GM21360 (cell line): Measurements from ENCODE around the gene NAALADL1.
"Not testable (repeated sequence)": the region's sequence is repeated elsewhere in the genome, so short reads cannot be mapped to it uniquely, and the experiment has no call there.

Experiments used
- ATAC-seq: cut with Tn5 transposase; IDR thresholded peaks from one replicate; pipeline ENCODE4 v1.9.1; 2021; ENCODE audit warnings: mild to moderate bottlenecking, moderate library complexity; ENCODE audit not compliant: unreplicated experiment

The NAALADL1 gene

DNA sequence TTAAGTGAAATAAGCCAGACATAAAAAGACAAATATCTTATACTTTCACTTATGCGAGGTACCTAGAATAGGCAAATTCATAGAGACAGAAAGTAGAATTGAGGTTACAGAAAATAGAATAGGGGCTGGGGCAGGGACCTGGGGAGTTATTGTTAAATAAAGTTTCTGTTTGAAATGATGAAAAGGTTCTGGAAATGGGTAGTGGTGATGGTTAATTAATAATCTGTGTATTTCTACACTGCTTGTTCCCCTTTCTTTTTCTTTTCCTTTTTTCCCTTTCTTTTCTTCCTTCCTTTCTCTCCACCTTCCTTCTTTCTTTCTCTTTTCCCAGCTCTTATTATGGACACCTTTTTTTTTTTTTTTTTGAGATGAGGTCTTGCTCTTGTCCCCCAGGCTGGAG lies 2.8 kb downstream of the NAALADL1 start:
- ATAC-seq, result no peak

DNA sequence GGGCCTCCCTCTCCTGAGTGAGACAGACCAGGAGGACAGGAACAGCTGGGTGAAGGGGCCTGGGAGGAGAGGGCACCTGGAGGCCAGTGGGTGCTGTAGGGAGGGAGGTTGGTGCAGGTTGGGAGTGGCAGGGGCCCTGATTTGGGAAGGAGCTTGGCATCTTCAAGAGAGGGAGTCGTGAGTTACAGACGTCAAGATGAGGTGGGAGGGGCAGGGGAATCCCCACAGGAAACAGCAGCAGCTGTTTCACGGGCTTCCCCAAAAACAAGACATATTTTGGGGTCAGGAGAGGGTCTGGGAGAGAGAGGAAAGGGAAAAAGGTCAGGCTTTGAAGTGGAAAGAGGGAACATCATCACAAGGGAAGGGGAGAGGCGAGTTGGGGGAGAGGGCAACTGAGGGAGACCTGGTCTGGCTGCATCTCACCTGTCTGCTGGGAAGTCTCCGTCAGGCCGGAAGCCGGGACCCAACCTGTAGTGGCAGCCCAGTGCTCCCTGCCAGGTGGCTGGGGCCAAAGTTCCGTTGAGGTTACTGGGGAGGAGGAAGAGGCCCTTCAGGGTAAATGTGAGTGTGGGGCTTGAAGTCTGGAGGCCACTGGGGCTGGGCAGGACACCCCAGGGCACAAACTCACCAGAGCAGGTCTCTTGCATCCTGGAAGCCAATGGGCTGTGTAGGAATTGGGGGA lies 4.4 kb downstream of the NAALADL1 start:
- ATAC-seq, result no peak

DNA sequence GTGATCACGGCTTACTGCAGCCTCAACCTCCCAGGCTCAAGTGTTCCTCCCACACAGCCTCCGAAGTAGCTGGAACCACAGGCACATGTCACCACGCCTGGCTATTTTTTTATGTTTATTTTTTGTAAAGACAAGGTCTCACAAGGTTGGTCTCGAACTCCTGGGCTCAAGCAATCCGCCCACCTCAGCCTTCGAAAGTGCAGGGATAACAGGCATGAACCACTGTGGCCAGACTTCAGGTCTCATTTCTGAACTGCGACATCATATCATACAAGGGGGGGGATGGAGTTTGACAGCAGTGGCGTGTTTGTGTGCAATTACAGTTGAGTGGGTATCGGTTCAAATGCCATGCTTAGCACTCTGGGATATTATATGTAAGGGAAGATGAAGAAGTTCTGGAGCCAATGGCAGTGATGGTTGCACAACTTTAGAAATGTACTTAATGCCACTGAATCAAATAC lies 6.9 kb downstream of the NAALADL1 start:
- ATAC-seq, result no peak

DNA sequence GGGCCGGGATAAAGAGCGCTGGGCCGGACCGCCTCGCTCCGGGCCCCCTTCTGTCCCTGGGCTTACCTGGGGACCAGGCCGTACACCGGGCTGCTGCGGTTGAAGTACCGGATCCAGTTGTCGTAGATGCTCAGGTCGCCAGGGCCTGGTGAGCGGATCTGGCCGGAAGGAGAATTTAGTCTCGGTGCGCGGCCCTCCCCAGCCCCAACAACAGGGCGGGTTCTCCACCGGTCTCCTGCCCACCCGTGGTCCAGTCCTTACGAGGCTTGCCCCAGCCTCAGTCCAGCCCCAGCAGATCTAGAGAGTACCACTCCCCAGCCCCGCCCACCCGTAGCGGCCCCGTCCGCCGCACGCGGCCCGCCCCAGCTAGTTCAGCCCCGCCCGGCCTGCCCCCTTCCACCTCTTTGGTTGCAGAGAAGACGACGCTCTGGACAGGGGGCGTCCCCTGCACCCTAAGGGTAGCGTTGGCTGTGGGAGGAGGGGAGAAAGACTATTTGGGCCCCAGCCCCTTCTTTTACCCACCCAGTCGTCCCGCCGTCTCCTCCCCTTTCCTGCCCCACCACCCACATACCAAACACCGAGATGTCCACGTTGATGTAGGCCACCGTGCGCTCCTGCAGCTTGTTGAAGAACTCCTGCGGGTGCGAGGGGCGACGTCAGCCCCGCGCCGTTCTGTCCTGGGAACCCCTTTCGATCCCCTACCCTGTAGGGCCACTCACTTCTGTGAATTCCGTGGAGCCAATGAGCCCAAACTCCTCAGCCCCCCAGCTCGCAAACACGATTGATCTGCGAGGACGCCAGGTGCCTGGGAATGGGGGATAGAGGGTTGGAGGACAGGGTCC lies 10.6 kb downstream of the NAALADL1 start:
- no peak for ATAC-seq

DNA sequence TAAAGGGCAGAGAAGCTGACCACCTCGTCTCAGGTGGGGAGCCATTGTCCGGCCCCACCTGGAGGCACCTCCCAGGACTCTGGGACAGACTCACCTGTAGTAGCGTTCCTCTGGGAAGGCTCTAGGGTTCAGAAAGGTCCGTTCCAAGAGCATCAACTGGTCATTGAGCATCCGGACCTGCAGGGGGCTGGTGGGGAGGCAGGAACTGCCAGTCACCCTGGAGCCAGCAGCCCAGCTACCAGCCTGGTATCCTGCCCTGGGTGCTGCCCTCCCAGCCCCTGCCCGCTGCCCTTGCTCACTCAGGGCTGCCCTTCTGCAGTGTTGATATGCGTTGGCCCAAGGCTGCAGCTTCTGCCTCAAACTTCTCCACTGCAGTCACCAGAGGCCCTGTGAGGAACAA lies 12.6 kb downstream of the NAALADL1 start:
- no peak for ATAC-seq

DNA sequence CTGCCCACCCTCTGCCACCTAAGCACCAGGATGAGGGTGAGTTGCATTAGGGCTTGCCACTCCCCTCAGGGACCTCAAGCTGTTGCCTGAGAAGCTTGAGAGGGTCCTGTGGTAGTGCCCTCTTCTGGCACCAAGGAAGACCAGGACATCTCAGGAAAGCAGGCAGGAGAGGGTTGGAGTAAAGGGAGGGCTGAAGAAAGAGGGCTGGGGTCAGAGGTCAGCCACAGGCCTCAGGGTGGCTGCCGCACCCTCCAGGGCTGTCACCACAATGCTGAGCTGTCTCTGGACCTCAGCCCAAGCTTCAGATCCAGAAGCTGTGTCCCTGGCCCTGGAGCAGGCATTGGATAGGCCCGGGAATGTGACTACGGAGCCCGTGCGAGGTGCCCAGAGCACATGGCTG lies 13.3 kb downstream of the NAALADL1 start:
- ATAC-seq, result no peak

DNA sequence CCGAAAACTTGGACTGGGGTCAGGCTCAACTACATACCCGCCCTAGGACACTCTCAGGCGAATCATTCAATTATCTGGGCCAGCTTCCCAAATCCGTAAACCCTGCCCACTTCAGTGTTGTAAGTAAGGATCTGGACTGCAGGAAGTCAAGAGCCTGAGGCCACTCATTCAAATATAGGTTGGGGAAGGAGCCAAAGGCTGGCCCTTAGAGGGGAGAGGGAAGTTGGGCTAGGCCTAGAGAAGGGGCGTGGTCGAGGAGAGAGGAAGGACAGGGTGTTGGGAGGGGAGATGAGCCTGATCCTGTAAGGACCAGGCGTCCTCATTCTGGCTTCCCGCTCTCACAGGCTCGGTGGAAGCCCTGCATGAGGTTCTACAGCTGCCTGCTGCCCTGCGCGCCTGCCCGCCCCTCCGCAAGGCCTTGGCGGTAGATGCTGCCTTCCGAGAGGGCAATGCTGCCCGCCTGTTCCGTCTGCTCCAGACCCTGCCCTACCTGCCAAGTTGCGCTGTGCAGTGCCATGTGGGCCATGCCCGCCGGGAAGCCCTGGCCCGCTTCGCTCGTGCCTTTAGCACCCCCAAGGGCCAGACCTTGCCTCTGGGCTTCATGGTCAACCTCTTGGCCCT lies 14.4 kb downstream of the NAALADL1 start:
- no peak for ATAC-seq

DNA sequence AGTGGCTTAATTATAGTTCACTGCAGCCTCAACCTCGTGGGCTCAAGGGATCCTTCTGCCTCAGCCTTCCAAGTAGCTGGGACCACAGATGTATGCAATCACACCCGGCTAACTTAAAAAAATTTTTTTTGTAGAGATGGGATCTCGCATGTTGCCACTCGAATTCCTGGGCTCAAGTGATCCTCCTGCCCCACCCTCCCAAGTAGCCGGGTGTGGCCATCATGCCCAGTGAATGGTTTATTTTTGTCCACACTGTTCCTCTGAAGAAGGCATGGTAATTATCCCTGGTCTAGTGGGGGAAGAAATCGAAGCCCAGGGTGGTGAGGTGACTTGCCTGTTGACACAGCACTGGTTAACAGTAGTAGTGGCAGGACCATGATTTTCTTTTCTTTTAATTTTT lies 15.5 kb downstream of the NAALADL1 start:
- ATAC-seq, result no peak

DNA sequence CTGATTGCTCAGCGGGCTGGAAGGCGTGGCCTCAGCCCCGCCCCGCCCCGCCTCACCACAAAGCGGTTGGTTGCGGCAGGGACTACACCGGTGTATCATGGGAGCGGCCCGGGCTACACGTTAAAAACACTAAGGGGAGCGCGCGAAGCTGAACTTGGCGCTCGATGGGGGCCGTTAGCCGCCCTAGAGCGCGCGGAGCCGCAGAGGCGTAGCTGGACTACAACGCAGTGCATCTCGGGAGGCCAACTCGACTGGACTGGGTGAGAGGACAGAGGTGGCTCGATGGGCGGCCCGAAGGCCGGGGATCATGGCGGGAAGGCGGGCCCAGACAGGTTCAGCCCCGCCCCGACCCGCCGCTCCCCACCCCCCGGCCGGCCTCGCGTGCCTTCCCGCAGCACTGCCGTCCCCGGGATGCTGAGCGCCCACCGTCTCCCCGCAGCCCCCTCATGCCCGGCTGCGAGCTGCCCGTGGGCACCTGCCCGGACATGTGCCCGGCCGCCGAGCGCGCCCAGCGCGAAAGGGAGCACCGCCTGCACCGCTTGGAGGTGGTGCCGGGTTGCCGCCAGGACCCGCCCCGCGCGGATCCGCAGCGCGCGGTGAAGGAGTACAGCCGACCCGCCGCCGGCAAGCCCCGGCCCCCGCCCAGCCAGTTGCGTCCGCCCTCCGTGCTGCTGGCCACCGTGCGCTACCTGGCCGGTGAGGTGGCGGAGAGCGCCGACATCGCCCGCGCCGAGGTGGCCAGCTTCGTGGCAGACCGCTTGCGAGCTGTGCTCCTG lies 17.3 kb downstream of the NAALADL1 start, which contains the start of gene SAC3D1:
Gene SAC3D1 (plus strand): TSS at position 364 of the 776 bp plus-strand sequence. CDS start 83 bp downstream, at position 447.
- peak; percentile 79 for ATAC-seq

DNA sequence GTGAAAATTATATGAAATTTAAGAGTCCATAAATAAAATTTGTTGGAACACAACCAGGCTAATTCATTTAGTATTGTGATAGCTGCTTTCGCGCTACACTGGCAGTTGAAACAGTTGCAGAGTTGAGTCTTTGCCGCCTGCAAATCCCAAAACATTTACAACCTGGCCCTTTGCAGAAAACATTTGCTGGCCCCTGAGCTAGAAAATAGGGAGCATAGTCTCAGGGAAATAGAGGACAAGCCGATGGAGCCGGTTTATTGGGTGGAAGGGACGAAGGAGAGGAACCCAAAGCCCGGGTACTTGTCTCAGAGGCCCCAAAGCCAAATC lies 17.9 kb downstream of the NAALADL1 start:
- ATAC-seq, result no peak

DNA sequence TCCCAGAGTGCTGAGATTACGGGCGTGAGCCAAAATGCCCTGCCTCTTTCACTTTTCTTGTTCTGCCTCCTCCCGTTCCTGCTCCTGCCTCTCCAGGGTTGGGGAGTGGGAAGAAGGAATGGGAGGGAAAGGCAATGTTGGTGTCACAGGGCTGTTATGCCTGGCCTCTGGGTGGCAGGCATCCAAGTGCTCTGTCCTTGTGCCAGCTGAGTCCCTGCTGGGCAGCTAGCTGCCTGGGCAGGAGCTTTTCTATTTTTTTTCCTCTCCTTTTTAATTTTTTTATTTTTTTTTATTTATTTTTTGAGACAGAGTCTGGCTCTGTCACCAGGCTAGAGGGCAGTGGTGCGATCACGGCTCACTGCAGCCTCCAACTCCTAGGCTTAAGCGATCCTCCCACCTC lies 21.4 kb downstream of the NAALADL1 start:
- ATAC-seq, result no peak

DNA sequence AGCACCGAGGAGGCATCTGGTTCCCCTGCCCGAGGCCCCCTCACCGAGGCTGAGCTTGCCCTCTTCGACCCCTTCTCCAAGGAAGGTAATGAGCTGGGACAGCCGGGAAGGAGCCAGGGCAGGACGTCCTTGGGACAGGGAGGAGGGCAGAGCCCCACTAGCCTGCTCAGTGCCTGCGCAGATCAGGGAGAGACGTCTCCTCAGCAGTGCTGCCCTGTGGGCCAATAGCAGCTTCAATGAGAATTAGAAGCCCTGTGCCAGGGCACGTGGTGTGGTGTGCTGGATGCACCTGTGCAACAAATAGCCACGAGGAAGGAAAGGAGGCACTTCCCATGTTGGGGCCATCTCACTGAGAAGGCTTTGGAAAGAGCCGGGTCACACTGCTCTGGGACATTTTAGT lies 22.8 kb downstream of the NAALADL1 start:
- ATAC-seq, result no peak

DNA sequence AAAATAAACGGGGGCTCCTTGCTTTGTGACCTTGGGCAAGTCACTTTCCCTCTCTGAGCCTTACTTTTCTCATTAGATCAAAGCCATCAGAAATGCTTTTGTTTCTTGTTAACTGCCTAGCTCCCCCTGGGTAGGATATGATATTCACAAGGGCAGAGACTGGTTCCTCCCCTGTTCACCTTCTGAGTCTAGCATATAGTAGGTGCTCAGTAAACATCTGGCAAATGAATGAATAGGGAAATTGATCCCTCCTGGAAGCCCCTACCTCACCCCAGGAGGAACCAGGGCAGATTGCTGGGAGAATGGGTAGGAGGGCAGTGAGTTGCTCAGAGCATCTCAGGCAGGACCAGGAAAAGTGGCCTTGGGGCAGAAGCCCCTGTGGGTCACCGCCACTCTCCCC lies 23.9 kb downstream of the NAALADL1 start:
- ATAC-seq, result no peak

DNA sequence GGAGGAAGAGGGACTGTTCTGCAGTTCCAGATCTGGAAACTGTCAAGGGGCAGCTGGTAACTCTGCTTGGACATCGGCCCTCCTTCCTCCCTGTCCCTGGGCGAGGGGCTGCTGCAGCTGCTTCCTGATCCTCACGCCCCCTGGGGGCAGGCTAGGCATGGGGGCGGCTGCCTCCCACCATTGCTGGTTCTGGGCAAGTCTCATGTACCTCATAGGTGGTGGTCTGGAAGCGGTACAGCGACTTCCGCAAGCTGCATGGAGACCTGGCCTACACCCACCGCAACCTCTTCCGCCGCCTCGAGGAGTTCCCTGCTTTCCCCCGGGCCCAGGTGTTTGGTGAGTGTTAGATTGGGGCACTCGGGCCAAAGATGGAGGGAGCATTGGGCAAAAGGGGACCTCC lies 26.1 kb downstream of the NAALADL1 start:
- ATAC-seq, result no peak

DNA sequence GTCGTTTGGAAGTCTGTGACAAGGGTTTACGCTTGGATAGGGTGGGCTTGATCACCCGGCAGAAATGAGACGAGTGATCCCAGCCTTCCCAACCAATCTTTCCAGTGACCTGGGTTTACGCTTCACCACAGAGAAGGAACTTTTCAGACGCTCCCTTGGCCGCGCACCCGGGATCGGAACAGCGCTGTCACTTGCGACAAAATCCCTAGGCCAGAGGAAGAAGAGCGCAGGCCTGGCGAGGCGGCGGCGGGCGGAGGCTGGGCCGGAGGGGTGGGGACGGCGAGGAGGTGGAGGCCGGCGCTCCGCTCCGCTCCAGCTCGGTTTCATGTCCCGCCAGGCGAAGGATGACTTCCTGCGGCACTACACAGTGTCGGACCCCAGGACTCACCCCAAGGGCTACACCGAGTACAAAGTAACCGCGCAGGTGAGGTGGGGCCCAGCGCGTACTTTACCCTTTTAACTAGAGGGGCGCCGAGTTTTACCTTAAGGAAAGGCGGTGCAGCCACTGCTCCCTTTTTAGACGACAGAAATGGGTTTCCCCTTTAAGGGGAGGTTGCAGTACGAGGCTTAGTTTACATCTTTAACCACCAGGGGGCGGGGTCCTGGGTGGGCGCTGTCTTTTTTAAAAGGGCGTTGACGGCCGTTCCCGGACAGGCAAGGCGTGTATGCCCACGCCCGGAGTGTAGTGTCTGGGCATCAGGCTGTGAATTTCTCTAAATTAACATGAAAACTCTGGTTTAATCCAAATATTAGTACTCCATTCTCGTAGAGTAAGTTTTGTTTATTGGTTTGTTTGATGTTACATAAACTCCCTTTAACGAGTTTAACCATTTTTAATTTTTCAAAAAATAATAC lies 30.9 kb downstream of the NAALADL1 start, which contains the start of gene SNX15:
Gene SNX15 (plus strand): TSS at position 227 of the 855 bp plus-strand sequence. CDS start 99 bp downstream, at position 326.
- ATAC-seq, result peak; percentile 84

DNA sequence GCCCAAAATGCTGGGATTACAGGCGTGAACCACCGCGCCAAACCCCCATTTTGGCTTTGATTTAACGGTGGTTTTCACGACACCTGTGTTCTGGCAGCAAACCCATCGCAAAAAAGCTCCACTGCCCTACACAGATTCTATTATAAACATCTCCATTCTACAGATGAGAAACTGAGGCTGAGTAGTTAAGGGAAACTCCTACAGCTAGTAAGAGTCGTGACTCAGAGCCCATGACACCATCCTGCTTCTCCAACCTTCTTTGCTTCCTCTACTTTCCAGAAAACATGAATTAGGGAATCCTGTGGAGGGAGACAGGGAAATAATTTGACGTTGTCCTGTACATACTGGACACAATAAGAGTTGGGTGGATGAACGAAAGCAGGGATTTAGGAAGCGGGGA lies 31.5 kb downstream of the NAALADL1 start:
- no peak for ATAC-seq

DNA sequence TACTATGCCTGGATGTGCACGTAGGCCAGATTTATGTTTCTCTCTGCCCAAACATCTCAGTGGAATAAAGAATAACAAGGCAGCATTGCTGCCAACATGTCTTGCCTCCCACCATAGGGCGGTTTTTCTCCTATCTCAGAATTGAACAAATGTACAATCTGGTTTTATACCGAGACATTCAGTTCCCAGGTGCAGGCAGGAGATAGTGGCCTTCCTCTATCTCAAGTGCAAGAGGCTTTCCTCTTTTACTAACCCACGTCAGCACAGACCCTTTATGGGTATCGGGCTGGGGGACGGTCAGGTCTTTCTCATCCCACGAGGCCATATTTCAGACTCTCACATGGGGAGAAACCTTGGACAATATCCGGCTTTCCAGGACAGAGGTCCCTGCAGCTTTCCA lies 34.9 kb downstream of the NAALADL1 start:
- ATAC-seq, result not testable (repeated sequence)

DNA sequence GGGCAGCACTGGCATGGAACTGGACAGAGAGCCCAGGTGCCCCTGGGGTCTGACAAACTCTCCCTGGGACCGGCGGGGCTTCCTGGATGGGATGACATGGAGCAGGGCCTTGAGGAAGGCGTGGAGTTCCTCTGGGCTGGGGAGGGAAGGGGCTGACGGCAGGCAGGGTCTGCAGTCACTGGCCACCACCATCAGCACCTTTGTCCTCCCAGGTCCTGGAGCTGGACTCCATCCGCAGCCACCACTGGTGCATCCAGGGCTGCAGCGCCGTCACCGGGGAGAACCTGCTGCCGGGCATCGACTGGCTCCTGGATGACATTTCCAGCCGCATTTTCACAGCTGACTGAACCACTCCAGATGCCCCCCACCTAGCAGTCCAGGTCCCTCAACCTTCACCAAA lies 36.8 kb downstream of the NAALADL1 start:
- no peak for ATAC-seq

DNA sequence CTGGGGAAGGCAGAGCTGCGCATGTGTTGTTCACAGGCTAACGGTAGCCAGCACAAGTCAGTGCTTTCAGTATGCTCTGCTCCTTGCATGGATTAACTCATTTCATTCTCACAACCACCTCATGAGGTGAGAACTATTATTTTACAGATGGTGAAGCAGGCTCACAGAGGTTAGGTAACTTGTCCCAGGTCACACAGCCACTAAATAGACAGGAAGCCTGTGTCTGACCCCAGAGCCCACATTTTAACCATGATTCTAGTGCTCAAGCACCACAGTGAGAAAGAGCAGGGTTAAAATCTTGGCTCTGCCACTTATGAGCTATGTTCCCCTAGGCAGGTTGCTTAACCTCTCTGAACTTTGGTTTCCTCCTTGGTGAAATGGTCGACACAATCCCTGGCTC lies 37.4 kb downstream of the NAALADL1 start:
- ATAC-seq, result no peak

DNA sequence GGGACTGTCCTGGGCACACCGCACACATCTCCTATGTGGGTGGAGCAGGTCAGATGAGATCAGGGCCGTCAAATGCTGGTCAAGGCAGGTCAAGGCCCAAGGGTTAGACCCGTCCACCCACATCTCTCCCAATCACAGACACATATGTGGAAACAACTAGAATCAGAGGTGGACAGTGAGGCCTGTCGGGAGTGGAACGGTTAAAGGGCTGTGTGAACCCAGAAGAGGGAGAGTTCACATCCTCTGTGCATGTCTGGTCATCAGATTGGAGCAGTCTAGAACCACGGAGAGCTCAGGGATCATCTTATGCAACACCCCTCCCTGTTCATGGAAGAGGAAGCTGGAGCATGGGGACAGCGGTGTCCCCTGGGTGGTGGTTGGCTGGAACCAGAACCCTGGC lies 38.5 kb downstream of the NAALADL1 start:
- ATAC-seq, result no peak
